Renal cortex interstitium (tissue), 3 donors: Measurements from ENCODE around the gene OR5B3. TPM values are rescaled to one million over a fixed set of nuclear protein-coding genes. Genes with fewer than 3 reads are reported as not detected.

Experiments used
- polyA plus RNA-seq, 3 donors: library from polyadenylated mRNA; unstranded; fragments of 120-200 nt; gene quantifications; one replicate each; pipeline ENCODE4 v1.2.1, GENCODE V29; 2013; ENCODE audit not compliant: insufficient read length in 3 of 3

Gene OR5B3
- polyA plus RNA-seq, 3 donors, result not detected

Other genes with a start within 250 kb of the OR5B3 start
- not detected for gene OR9Q2, start 217.8 kb downstream of the OR5B3 start, polyA plus RNA-seq
- not detected for gene OR1S2, start 202.7 kb downstream of the OR5B3 start, polyA plus RNA-seq
- gene OR1S1, start 194.2 kb downstream of the OR5B3 start, polyA plus RNA-seq, result not detected
- not detected for gene OR10Q1, start 178.0 kb downstream of the OR5B3 start, polyA plus RNA-seq
- gene OR10W1, start 138.6 kb downstream of the OR5B3 start, polyA plus RNA-seq, result not detected
- not detected for gene OR5B17, start 47.8 kb downstream of the OR5B3 start, polyA plus RNA-seq
- not detected for gene OR5B2, start 21.2 kb upstream of the OR5B3 start, polyA plus RNA-seq
- not detected for gene OR5B12, start 35.4 kb upstream of the OR5B3 start, polyA plus RNA-seq
- gene OR5B21, start 101.2 kb upstream of the OR5B3 start, polyA plus RNA-seq, result not detected
- gene LPXN, start 169.0 kb upstream of the OR5B3 start, polyA plus RNA-seq, result 10 to 100 TPM in 1 of 3 donors, 1 to 10 TPM in 2; 6.9 to 10.5 (median 8.0) TPM
- 10 to 100 TPM; 58.1 to 68.4 (median 58.3) TPM for gene ZFP91, start 172.2 kb upstream of the OR5B3 start, polyA plus RNA-seq
- 1 to 10 TPM; 1.2 to 1.8 (median 1.6) TPM for gene CNTF, start 215.8 kb upstream of the OR5B3 start, polyA plus RNA-seq